Mononuclear cell (primary cell): ENCODE results near the gene CD28. TPM values are rescaled to one million over a fixed set of nuclear protein-coding genes. Genes with fewer than 3 reads are reported as not detected.
"Not testable (repeated sequence)": the region's sequence is repeated elsewhere in the genome, so short reads cannot be mapped to it uniquely, and the experiment has no call there.

Experiments used
- H3K27me3 ChIP-seq: 2 replicates; pipeline ENCODE4 v1.6.0; 2011; ENCODE audit warnings: low read length, control low read depth; ENCODE audit not compliant: insufficient read depth
- H3K4me1 ChIP-seq: 2 replicates; pipeline ENCODE4 v1.5.1; 2011; ENCODE audit warnings: mild to moderate bottlenecking, low read length, control low read depth; ENCODE audit not compliant: insufficient read depth
- H3K4me3 ChIP-seq: 2 replicates; pipeline ENCODE4 v1.5.1; 2011; ENCODE audit warnings: mild to moderate bottlenecking, low read length, moderate library complexity
- H3K9me3 ChIP-seq: 2 replicates; pipeline ENCODE4 v1.5.1; 2011; ENCODE audit warnings: low read depth, mild to moderate bottlenecking, control low read depth, low read length
- total RNA-seq: library from RNA; depleted of rRNA; stranded (reverse); fragments of >200 nt; gene quantifications from one replicate; pipeline ENCODE4 v1.2.3, GENCODE V29; 2012

CD28 gene
- total RNA-seq, 1 donor: 85.3 TPM

- H3K9me3 ChIP-seq: no peaks in the 10 kb centered on the region
- H3K4me3 ChIP-seq: no peak overlapping the region
- peaks cover 3% of the 10 kb centered on the region for H3K27me3 ChIP-seq
- H3K4me1 ChIP-seq: peaks cover 16% of the 10 kb centered on the region
Measured at GRCh38 chr2:203693242-203693879, 13.1 kb upstream of the CD28 start.

- no peaks in the 10 kb centered on the region for H3K9me3 ChIP-seq
- peaks cover 8% of the 10 kb centered on the region for H3K4me1 ChIP-seq
- H3K4me3 ChIP-seq: no peak overlapping the region
- peaks cover 3% of the 10 kb centered on the region for H3K27me3 ChIP-seq
Measured at GRCh38 chr2:203694191-203694590, 12.2 kb upstream of the CD28 start.

GRCh38 chr2:203697190-203697589 lies 9.2 kb upstream of the CD28 start:
- H3K4me1 ChIP-seq: no peaks in the 10 kb centered on the region
- no peaks in the 10 kb centered on the region for H3K27me3 ChIP-seq
- H3K9me3 ChIP-seq: no peaks in the 10 kb centered on the region
- H3K4me3 ChIP-seq: no peak overlapping the region

GRCh38 chr2:203697763-203698162 lies 8.7 kb upstream of the CD28 start:
- H3K4me3 ChIP-seq, H3K9me3 ChIP-seq, H3K27me3 ChIP-seq, H3K4me1 ChIP-seq: not testable (repeated sequence)

GRCh38 chr2:203698410-203698809 lies 8.0 kb upstream of the CD28 start:
- H3K27me3 ChIP-seq, H3K4me1 ChIP-seq, H3K4me3 ChIP-seq, H3K9me3 ChIP-seq: not testable (repeated sequence)

- H3K27me3 ChIP-seq: no peaks in the 10 kb centered on the region
- no peak overlapping the region for H3K4me3 ChIP-seq
- H3K9me3 ChIP-seq: no peaks in the 10 kb centered on the region
- peaks cover 16% of the 10 kb centered on the region for H3K4me1 ChIP-seq
Measured at GRCh38 chr2:203704430-203704829, 2.0 kb upstream of the CD28 start.

GRCh38 chr2:203705178-203705577 lies 1.3 kb upstream of the CD28 start:
- no peak overlapping the region for H3K4me3 ChIP-seq
- H3K4me1 ChIP-seq: peaks cover 16% of the 10 kb centered on the region
- H3K27me3 ChIP-seq: no peaks in the 10 kb centered on the region
- H3K9me3 ChIP-seq: no peaks in the 10 kb centered on the region

- H3K9me3 ChIP-seq: no peaks in the 10 kb centered on the region
- peak overlapping the region; percentile 48 for H3K4me3 ChIP-seq
- H3K4me1 ChIP-seq: peaks cover 16% of the 10 kb centered on the region
- H3K27me3 ChIP-seq: no peaks in the 10 kb centered on the region
Measured at GRCh38 chr2:203707530-203707929, 1.1 kb downstream of the CD28 start.

- H3K27me3 ChIP-seq: no peaks in the 10 kb centered on the region
- H3K4me3 ChIP-seq: peak overlapping the region; percentile 40
- H3K4me1 ChIP-seq: peaks cover 21% of the 10 kb centered on the region
- H3K9me3 ChIP-seq: no peaks in the 10 kb centered on the region
Measured at GRCh38 chr2:203708846-203709396, 2.5 kb downstream of the CD28 start.

- peak overlapping the region; percentile 20 for H3K4me3 ChIP-seq
- H3K9me3 ChIP-seq: no peaks in the 10 kb centered on the region
- H3K27me3 ChIP-seq: no peaks in the 10 kb centered on the region
- H3K4me1 ChIP-seq: peaks cover 17% of the 10 kb centered on the region
Measured at GRCh38 chr2:203709416-203710040, 3.1 kb downstream of the CD28 start.

- Histone ChIP-seq H3K27me3 (no peaks in the 10 kb centered on the region), H3K4me3 (peak overlapping the region; percentile 20), H3K4me1 (peaks cover 15% of the 10 kb centered on the region), H3K9me3 (no peaks in the 10 kb centered on the region)
Measured at GRCh38 chr2:203710226-203710625, 3.8 kb downstream of the CD28 start.

- Histone ChIP-seq H3K4me1 (peaks cover 14% of the 10 kb centered on the region), H3K9me3 (no peaks in the 10 kb centered on the region), H3K4me3 (no peak overlapping the region), H3K27me3 (no peaks in the 10 kb centered on the region)
Measured at GRCh38 chr2:203710952-203711351, 4.5 kb downstream of the CD28 start.

GRCh38 chr2:203711399-203711798 lies 5.0 kb downstream of the CD28 start:
- H3K9me3 ChIP-seq: no peaks in the 10 kb centered on the region
- no peaks in the 10 kb centered on the region for H3K27me3 ChIP-seq
- no peak overlapping the region for H3K4me3 ChIP-seq
- H3K4me1 ChIP-seq: peaks cover 10% of the 10 kb centered on the region

- no peaks in the 10 kb centered on the region for H3K27me3 ChIP-seq
- peaks cover 21% of the 10 kb centered on the region for H3K4me1 ChIP-seq
- no peaks in the 10 kb centered on the region for H3K9me3 ChIP-seq
- no peak overlapping the region for H3K4me3 ChIP-seq
Measured at GRCh38 chr2:203713381-203713780, 6.9 kb downstream of the CD28 start.

GRCh38 chr2:203714112-203714511 lies 7.7 kb downstream of the CD28 start:
- Histone ChIP-seq H3K4me1 (peaks cover 21% of the 10 kb centered on the region), H3K4me3 (no peak overlapping the region), H3K27me3 (no peaks in the 10 kb centered on the region), H3K9me3 (no peaks in the 10 kb centered on the region)

GRCh38 chr2:203715744-203716143 lies 9.3 kb downstream of the CD28 start:
- no peak overlapping the region for H3K4me3 ChIP-seq

More at GRCh38 chr2:203715744-203716143, 9.3 kb downstream of the CD28 start:
- Histone ChIP-seq H3K4me1 (peaks cover 21% of the 10 kb centered on the region), H3K27me3 (no peaks in the 10 kb centered on the region), H3K9me3 (no peaks in the 10 kb centered on the region)
